HTR-8/SVneo (cell line): Measurements from ENCODE around the gene PDIA2.
A peak's percentile ranks its signal among the peaks of the same experiment; 100 is the strongest.
"Not testable (repeated sequence)": the region's sequence is repeated elsewhere in the genome, so short reads cannot be mapped to it uniquely, and the experiment has no call there.

ENCODE experiments used
- DNase-seq: peaks from one replicate; pipeline ENCODE4 v3.0.0; 2011; ENCODE audit warnings: low spot score, mixed read lengths; ENCODE audit not compliant: insufficient read length
- FAIRE-seq: peaks from 2 replicates; lab custom pipeline; 2011; peaks lifted over from hg19 to GRCh38; lab: Jason Lieb, UNC

Gene PDIA2, protein sequence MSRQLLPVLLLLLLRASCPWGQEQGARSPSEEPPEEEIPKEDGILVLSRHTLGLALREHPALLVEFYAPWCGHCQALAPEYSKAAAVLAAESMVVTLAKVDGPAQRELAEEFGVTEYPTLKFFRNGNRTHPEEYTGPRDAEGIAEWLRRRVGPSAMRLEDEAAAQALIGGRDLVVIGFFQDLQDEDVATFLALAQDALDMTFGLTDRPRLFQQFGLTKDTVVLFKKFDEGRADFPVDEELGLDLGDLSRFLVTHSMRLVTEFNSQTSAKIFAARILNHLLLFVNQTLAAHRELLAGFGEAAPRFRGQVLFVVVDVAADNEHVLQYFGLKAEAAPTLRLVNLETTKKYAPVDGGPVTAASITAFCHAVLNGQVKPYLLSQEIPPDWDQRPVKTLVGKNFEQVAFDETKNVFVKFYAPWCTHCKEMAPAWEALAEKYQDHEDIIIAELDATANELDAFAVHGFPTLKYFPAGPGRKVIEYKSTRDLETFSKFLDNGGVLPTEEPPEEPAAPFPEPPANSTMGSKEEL

DNA sequence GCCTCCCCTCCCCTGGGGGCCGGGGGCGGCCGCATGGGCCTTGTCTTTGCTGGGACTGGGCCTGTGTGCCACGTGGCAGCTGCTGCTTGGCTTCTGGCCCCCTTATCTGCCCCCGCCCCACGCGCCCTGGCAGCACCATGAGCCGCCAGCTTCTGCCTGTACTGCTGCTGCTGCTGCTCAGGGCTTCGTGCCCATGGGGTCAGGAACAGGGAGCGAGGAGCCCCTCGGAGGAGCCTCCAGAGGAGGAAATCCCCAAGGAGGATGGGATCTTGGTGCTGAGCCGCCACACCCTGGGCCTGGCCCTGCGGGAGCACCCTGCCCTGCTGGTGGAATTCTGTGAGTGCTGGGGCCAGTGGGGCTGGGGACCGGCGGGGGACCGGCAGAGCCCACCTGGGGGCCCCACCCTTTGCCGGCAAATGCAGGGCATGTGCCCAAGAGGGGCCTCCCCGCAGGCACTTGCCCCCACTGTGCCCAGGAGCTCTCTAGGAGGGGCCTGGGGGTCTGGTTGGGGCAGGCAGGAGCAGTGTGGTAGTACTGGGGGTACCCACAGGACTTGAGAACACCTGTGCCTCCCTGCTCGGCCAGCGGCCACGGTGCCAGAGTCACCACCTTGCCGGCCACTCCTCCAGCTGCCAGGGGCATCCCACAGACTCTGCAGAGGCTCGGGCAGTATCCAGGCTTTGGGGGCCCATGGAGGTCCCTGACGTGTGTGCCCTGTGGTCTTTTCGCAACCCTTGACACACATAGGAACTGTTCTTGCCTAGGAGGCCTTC lies at the start of gene PDIA2:
PDIA2 (plus strand) TSS at position 132 of the 773 bp plus-strand sequence; CDS start at position 138, 6 bp downstream.
- DNase-seq (no peak), FAIRE-seq (no peak)

DNA sequence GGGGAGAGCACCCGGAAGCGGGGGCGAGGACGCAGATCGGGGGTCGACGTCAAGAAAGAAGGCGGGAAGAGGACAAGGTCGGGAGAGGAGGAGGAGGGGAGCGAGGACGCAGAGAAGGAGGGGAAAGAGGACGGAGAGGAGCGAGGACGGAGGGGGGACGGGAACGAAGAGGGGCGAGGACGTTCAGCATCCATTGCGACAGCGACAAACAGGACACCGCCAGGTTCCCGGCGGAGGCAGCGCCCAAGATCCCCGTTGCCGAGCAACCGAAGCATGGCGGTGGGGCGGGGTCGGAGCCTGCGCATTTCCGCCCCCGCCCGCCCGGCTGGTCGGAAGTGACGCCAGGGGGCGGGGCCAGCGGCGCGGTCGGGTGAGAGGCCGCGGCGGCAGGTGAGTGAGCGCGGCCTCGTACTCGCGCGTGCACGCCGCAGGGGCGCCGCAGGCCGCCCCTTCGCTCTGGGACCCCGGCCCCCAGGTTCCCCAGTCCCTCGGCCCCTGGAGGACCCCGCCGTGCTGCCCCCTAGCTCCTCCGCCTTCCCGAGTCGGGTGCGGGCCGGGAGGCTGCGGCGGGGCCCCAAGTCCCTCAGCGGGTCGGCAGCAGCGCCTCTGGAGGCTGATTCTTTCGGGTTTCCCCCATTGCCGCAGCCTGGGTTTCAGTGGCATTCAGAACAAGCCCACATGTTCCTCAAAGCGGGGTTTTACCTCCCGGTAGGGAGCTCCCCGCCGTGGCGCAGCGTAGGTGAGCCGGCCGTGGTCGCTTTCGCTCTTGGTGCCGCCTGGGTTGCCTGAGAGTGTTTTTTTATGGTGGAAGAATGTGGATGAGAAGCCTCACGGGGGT lies 48.3 kb upstream of the PDIA2 start, which contains the start of gene FAM234A:
FAM234A (plus strand) TSS at position 354 of the 838 bp plus-strand sequence. CDS start 19,593 bp downstream, outside the sequence.
- FAIRE-seq = peak; percentile 87
- DNase-seq = peak; percentile 88

DNA sequence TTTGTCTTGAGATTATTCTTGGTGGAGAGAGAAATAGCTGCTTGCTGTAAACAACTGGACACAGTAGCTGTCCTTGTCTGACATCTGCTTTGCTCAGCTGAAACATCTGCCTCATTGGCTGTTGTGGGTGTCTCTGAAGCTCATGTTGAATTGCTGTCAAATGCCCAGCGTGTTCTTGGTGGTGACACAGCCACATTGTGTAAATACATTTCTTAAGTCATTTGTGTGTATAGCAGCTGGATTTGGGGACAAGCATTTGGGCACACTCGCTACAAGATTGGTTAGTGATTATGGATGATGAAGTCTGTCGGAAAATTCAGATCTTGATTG lies 43.1 kb upstream of the PDIA2 start:
- FAIRE-seq = no peak
- DNase-seq = no peak

DNA sequence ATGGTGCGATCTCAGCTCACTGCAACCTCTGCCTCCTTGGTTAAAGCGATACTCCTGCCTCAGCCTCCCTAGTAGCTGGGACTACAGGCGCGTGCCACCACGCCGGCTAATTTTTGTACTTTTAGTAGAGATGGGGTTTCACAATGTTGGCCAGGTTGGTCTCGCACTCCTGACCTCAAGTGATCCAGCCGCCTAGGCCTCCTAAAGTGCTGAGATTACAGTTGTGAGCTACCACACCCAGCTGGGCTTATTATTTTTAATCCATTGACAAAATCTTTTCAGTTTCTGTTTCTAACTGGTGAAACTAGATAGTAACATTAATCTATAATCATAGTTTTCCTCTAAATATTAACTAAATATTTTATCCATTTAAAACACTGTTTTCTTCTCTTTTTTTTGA lies 42.4 kb upstream of the PDIA2 start:
- no peak for FAIRE-seq
- no peak for DNase-seq

DNA sequence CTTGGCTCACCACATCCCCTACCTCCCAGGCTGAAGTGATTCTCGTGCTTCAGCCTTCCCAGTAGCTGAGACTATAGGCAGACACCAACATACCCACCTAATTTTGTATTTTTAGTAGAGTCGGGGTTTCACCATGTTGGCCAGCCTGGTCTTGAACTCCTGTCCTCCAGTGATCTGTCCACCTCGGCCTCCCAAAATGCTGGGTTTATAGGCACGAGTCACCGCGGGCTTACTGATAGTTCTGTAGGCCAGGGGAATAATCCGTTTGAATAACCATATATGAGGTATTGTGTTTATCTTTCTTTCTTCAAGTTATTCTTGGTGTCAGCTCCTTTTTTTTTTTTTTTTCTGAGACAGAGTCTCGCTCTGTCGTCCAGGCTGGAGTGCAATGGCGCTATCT lies 40.7 kb upstream of the PDIA2 start:
- DNase-seq (no peak), FAIRE-seq (no peak)

DNA sequence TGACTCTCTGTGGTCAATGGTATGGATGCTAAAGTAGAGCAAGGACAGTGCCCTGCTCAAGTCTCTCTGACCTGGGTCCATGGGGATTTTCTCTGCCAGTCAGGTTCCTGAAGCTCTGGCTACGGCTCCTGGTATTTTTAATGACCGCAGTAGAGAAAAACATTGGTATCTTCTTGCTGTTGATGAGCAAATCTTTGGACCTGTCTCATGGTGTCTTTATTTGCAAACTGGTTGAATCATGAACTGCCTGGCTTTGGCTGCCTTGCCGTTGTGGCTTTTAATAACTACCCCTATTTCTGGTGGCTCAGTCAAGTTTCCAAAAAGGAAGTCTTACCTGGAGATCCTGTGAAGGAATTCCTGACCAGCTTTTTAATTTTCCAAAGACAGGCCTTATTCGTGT lies 39.6 kb upstream of the PDIA2 start:
- DNase-seq (no peak), FAIRE-seq (no peak)

DNA sequence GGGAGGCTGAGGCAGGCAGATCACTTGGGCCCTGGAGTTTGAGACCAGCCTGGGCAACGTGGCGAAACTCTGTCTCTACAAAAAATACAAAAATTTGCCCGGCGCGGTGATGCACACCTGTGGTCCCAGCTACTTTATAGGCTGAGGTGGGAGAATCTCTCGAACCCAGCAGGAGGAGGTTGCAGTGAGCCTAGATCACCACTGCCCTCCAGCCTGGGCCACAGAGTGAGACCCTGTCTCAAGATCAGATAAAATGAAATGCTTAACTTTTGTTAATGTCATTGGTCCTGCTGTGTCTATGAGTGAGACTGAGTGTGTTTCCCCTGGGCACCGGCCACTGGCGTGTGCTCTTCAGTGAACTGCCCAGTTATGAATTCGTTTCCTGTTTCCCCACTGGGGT lies 37.9 kb upstream of the PDIA2 start:
- no peak for FAIRE-seq
- DNase-seq = no peak

DNA sequence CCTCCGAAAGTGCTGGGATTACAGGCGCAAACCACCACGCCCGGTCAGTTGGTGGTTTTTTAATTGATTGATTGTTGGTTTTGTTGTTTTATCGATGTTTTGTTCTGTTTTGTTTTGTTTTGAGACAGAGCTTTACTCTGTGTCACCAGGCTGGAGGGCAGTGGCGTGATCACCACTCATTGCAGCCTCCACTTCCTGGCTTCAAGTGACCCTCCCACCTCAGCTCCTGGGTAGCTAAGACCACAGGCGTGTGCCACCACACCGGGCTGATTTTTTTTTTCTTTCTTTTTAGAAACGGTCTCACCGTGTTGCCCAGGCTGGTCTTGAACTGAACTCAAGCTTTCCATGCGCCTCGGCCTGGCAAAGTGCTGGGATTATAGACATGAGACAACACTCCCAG lies 35.9 kb upstream of the PDIA2 start:
- no peak for DNase-seq
- no peak for FAIRE-seq

DNA sequence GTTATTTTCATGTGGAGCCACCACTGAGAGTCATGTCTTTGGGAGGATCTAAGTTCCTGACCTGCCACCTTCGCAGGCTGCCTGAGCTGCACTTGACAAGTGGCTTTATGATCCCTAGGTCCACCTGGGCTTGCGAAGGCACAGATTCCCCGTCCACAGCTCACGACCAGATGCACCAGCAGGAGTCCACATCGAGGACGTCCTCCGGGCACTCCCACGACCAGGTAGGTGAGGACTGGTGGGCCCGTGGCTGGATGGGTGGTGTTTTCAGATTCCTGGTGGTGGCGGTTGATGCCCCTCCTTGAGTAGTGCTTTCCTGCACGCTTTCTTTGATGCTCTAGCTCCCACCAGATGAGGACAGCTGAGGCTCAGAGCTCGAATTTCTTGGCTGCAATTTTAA lies 33.5 kb upstream of the PDIA2 start:
- no peak for DNase-seq

DNA sequence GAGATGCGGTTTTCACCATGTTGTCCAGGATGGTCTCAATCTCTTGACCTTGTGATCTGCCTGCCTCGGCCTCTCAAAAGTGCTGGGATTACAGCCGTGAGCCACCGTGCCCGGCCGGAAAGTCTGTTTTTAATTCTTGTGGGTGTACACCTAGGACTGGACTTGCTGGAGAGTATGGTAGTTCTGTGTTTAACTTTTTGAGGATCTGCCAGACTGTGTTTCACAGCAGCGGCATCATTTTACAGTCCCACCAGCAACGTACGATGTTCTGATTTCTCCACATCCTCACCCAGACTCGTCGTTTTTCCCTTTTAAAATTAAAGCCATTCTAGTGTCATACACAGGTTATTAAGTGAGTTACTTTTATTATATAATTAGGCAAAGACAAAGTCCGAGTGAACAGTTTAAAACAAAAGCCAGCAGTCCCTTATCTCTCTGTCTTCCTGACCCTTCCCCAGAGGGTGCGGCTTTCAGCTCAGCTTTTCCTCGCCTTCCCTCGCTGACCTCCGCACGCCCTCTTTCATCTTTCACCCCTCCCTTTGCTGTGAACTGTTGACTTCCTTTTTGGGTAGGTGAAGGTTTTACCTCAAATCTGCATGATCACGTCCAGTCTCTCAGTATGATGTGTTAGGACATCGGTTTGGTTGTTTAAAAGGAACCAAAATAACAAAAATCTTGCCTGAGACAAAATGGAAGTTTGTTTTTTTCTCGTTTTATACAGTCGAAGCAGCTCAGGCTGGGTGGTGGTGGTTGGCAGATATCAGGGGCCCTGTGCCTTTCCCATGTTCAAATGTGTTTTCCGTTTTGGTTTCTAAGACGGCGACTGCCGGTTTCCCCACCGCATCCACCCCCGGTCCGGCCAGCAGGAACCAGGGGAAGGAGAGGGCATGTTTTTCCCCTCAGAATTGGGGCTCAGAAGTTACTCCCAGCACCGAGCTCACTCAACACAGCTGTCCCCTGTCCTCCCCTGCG lies 30.3 kb upstream of the PDIA2 start:
- no peak for FAIRE-seq

More for the DNA sequence above, 33.5 kb upstream of the PDIA2 start:
- no peak for FAIRE-seq

DNA sequence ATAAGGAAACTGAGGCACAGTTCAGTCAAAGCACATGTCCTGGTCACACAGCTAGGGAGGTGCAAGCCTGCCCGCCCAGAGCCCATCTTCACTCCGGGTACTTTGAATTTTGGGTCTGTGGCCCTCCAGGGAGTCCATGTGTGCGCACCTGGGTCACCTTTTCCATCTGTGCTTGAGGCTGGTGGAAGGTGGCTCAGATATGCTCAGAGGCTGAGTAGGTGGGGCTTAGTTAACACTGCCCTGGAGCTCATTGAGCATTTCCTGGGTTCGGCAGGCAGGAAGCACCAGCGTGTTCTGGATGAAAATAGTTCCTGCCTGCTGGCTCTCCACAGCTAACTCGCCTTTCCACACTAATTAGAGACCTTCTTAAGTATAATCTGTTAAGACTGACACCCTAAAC lies 29.1 kb upstream of the PDIA2 start:
- no peak for DNase-seq
- FAIRE-seq = no peak

More for the DNA sequence above, 30.3 kb upstream of the PDIA2 start:
- no peak for DNase-seq

DNA sequence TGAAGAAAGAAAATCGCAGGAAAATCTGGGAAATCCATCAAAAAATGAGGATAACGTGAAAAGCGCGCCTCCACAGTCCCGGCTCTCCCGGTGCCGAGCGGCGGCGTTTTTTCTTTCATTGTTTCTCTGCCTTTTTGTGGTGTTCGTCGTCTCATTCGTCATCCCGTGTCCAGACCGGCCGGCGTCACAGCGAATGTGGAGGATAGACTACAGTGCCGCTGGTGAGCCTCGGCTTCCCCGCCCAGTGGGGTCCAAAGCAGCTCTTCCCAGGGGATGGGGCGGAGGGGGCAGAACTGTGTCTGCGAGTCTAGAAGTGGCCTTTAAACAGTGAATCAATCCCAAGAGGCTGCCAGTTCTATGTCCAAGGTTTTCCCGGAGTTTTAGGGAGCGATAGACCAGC lies 28.5 kb upstream of the PDIA2 start:
- DNase-seq (no peak), FAIRE-seq (no peak)

DNA sequence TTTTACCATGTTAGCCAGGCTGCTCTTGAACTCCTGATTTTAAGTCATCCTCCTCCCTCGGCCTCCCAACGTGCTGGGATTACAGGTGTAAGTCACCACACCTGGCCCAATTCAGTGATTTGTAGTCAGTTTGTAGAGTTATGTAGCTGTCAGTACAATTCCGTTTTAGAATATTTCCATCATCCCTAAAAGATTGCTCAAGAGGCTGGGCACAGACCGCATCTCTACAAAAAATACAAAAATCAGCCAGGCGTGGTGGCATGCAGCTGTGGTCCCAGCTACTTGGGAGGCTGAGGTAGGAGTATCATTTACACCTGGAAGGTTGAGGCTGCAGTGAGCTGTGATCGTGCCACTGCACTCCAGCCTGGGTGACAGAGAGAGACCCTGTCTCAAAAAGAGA lies 27.8 kb upstream of the PDIA2 start:
- FAIRE-seq (no peak), DNase-seq (no peak)

DNA sequence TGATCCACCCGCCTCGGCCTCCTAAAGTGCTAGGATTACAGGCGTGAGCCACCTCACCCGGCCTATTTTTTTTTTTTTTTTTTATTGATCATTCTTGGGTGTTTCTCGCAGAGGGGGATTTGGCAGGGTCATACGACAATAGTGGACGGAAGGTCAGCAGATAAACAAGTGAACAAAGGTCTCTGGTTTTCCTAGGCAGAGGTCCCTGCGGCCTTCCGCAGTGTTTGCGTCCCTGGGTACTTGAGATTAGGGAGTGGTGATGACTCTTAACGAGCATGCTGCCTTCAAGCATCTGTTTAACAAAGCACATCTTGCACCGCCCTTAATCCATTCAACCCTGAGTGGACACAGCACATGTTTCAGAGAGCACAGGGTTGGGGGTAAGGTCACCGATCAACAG lies 24.9 kb upstream of the PDIA2 start:
- DNase-seq, FAIRE-seq: not testable (repeated sequence)

DNA sequence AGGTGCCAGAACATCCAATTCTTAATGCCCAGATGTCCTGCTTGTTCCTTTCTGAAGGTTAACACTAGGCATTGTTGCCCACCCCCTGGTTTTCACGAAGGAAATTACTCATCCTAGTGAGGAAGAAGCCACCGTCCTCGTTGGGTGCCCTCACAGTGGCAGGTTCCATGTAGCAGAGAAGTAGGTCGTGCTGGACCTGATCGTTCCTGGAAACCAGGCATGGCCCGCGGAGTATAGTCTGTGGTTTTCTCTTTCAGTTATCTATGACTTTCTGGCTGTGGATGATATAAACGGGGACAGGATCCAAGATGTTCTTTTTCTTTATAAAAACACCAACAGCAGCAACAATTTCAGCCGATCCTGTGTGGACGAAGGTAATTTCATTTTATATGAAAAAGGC lies 23.7 kb upstream of the PDIA2 start:
- DNase-seq = no peak
- FAIRE-seq = no peak

DNA sequence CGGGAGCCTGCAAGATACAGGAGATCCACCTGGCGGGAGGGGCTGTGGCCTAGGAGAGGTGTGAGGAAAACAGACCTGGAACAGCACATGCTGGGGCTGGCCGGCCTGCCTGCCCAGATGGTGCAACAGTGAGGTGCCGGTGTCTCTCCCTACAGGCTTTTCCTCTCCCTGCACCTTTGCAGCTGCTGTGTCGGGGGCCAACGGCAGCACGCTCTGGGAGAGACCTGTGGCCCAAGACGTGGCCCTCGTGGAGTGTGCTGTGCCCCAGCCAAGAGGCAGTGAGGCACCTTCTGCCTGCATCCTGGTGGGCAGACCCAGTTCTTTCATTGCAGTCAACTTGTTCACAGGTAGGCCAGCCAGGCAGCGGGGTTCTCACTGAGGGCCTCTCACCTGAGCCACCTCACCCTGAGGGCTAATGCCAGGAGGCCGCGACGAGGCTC lies 23.1 kb upstream of the PDIA2 start:
- DNase-seq (no peak), FAIRE-seq (no peak)

DNA sequence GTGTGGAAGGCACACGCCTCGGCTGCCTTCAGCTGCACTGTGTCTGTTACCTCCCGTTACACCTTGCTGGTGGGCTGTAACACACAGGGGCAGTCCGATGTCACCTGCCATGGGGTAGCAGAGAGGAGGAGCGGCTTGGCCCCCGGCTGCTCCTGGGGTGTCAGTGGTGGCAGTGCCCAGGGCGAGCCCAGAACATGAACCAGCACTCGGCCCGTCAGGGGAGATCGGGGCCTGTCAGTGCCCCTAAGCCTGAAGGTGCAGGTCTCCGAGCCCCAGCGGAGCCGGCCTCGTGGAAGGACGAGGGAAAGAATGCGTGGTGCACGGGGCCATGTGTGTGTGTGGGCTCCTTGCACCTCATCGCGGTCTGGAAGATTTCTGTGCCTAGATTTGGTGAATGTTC lies 22.6 kb upstream of the PDIA2 start:
- FAIRE-seq (no peak), DNase-seq (no peak)

DNA sequence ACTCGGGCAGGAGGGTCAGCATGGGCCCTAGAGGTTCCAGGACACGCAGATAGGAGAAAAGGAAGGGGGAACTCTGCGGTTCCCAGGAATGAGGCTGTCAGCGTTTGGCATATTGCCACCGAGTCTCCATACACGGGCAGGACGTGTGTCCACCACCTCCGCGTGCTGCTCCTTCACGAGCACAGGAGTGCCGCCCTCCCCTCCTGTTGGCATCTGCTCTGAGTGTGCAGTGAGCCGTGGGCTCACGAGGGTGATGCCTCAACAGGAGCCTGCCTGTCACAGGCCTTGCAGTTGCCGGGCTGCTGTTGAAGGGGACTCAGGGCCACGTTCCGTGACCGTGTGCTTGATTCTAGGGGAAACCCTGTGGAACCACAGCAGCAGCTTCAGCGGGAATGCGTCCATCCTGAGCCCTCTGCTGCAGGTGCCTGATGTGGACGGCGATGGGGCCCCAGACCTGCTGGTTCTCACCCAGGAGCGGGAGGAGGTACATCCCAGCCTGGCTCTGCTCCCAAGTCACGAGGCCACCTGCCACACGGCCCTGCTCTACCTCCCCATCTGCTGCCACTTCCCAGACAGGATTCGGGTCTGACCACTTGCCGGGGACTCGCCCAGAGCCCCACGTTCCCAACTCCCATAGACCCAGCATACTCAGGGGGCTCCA lies 21.8 kb upstream of the PDIA2 start:
- DNase-seq = no peak
- FAIRE-seq = no peak
